GM21515 (cell line): ENCODE data around the gene HAVCR2.
"Not testable (repeated sequence)": the region's sequence is repeated elsewhere in the genome, so short reads cannot be mapped to it uniquely, and the experiment has no call there.

ENCODE experiments used
- ATAC-seq: cut with Tn5 transposase; IDR thresholded peaks from one replicate; pipeline ENCODE4 v1.9.1; 2021; ENCODE audit not compliant: unreplicated experiment

HAVCR2 gene

DNA sequence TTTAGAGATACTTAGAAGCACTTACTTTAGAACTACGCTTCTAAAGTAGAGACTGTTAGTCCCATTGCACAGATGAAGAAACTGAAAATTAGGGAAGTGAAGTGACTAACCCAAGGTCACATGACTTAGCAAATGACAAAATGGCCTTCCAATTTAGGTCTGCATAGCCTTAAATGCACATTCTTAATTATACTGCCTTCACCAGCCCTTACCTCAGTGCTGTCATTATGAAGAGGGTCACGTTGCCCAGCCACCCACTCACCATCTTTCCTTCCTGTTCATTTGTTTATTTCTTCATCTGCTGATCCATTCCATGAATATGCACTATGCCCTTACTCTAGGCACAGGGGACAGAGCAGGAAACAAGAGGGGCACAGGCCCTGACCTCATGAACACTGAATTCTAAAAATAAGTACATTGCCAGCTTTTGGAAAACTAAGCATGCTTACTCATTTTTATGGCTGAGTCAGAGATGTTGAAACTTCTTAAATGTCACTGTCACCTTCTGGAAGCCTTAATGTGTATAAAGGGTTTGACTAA lies 8.6 kb downstream of the HAVCR2 start:
- ATAC-seq = no peak

- ATAC-seq = peak; percentile 84
Measured at GRCh38 chr5:157088342-157088990, 20.4 kb downstream of the HAVCR2 start.

- ATAC-seq = no peak
Measured at GRCh38 chr5:157086751-157087359, 22.0 kb downstream of the HAVCR2 start.

DNA sequence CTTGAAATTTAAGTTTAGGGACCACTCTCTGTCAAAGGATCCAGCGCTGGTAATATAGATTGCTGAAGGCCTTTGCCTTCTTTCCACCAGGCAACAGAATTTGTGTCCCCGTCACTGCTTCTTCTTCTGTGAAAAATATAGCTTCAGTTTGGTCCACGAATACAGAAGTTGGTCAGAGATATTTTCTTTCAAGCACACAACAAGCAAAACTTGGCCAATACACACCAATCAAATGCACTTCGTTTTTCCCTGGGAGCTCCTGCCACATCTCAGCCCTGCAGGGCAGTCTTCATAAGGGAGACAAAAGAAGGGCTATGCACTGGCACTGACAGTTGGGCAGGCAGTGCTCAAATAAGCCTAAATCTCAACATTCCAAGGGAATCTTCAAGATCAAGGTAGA lies 22.9 kb downstream of the HAVCR2 start:
- ATAC-seq = no peak

- no peak for ATAC-seq
Measured at GRCh38 chr5:157080286-157080685, 28.6 kb downstream of the HAVCR2 start.

- no peak for ATAC-seq
Measured at GRCh38 chr5:157076558-157076957, 32.3 kb downstream of the HAVCR2 start.

- no peak for ATAC-seq
Measured at GRCh38 chr5:157072508-157072907, 36.3 kb downstream of the HAVCR2 start.

- ATAC-seq = no peak
Measured at GRCh38 chr5:157069949-157070348, 38.9 kb downstream of the HAVCR2 start.

- no peak for ATAC-seq
Measured at GRCh38 chr5:157068785-157069184, 40.1 kb downstream of the HAVCR2 start.

GRCh38 chr5:157068339-157068738 lies 40.5 kb downstream of the HAVCR2 start:
- no peak for ATAC-seq

DNA sequence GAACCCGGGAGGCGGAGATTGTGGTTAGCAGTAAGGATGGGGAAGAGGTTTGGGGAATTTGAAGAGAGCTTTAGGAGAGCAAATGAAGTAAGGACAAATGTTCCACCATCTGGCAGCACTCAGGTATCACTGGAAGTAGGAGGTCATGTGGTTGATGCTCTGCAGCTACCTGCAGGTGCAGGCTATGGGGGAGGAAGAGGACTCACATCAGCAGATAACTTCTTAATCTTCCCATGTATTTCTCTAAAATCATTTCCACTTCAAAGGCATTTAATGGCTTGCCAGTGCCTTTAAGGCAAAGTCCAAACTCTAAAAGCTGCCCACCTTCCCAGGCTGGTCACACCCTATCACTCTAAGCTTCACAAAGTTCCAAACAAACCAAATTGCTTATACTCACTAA lies 41.8 kb downstream of the HAVCR2 start:
- no peak for ATAC-seq

- no peak for ATAC-seq
Measured at GRCh38 chr5:157066080-157066479, 42.8 kb downstream of the HAVCR2 start.

- no peak for ATAC-seq
Measured at GRCh38 chr5:157063776-157064430, 44.9 kb downstream of the HAVCR2 start.

DNA sequence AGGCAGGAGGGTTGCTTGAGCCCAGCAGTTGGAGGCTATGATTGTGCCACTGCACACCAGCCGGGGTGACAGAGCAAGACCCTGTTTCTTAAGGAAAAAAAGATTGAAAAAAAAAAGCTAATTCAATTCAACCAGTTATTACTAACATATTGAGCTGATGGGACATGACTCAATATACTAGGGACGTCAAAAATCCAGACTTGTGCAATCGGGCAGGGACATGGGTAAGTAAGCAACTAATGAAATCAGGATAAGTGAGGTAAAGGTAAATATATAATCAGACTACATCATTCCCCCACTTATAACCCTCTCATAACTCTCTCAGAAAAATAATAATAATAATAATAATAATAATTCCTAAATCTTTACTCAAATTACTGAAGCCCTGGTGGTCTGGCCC lies 49.0 kb downstream of the HAVCR2 start:
- ATAC-seq = no peak

GRCh38 chr5:157059093-157059539 lies 49.7 kb downstream of the HAVCR2 start, which contains the start of gene HAVCR1:
TSS of gene HAVCR1 (minus strand) at chr5:157059116. CDS start at chr5:157057943, 1,173 bp downstream.
- ATAC-seq = no peak

DNA sequence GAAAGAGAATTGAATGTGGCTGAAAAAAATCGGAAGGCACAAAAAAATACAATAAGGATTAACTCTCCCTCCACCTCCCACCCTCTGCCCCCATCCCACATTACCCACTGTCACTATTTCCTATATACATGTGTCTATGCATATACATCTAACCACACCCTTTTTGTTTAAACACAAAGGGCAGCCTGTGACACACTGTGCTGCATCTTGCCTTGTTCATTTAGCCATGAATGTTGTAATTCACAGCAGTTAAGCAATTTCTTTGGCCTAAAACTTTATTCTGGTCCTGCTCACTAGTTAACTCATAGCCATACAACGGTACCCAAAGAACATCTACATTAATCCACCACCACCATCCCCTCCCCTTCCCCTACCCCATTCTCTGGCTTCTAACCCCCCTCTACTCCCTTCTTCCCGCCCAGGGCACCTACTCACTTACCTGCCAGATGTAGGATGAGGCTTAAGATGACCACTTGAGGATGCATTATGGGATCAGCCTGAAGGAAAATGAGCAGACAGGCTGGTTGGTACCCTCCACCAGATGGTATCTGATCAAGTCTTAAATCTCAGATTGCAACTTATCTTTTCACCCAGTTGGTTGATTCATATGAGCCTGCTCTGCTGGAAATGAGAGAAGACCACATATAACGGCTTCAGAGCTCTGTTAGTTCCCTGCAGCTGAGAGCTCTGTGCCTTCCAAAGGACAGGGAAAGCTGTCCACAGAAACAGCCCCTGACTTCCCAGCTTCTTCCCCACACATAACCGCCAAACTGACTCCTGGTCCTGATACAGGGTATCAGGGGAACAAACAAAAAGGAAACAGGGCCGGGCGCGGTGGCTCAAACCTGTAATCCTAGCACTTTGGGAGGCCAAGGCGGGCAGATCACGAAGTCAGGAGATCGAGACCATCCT lies 51.1 kb downstream of the HAVCR2 start:
- ATAC-seq = no peak

DNA sequence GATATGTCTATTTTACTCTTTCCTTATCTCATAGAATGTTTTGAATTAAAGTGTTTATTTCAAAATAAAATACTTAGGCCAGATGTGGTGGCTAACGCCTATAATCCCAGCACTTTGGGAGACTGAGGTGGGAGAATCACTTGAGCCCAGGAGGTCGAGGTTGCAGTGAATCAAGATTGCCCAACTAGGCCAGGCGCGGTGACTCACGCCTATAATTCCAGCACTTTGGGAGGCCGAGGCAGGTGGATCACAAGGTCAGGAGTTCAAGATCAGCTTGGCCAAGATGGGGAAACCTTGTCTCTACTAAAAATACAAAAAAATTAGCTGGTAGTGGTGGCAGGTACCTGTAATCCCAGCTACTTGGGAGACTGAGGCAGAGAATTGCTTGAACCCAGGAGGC lies 52.0 kb downstream of the HAVCR2 start:
- ATAC-seq = not testable (repeated sequence)

GRCh38 chr5:157051604-157052245 lies 57.1 kb downstream of the HAVCR2 start:
- ATAC-seq = no peak

DNA sequence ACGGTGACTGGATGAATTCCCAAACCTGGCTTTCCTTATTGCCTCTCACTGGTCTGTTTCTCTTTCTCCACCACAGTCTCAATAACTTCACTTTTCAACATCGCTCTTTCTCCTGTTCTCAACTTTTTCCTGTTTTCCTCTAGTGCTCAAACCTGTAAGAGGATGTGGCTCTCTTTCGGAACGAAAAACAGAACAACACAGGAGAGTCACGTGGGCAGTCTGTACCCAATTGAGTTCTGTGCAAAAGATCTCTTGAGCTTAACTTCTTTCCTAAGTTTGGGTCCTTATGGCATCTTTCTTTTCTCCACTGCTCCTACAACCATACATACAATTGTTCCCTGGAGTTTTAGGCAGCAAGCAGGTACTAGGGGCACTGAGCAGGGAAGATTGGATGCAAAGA lies 58.8 kb downstream of the HAVCR2 start:
- ATAC-seq = no peak

GRCh38 chr5:157049605-157050004 lies 59.2 kb downstream of the HAVCR2 start:
- ATAC-seq = no peak
